Stimulated activated CD4-positive, alpha-beta T cell treated with anti-CD3 and anti-CD28 coated beads, Interleukin-12 subunit alpha, Interleukin-12 subunit beta, amount 100 ng/mL, for 4 hours (primary cell): ENCODE measurements around the gene ITPRIP.

Experiments used
- DNase-seq: peaks from one replicate; pipeline ENCODE4 v3.0.0-alpha.2; 2020

ITPRIP gene

DNA sequence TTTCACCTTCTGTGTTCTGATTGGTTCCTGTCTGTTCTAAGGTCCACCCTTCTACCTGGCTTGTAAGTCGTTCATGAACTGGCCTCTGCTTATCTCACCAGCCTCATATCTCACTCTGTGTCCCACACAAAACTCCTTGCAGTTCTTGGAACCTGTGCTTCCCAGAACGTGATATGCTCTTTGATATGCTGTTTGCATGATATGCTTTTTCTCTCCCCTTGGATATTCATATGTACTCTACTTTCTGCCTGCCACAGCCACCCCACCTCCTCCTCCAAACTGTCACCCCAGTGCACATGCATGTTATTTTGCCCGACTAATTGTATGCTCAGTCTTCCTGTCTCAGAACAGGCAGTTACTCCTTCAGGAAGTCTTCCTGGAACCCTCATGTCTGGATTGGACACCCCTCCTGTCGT, 1.9 kb upstream of the ITPRIP start:
- DNase-seq = no peak

DNA sequence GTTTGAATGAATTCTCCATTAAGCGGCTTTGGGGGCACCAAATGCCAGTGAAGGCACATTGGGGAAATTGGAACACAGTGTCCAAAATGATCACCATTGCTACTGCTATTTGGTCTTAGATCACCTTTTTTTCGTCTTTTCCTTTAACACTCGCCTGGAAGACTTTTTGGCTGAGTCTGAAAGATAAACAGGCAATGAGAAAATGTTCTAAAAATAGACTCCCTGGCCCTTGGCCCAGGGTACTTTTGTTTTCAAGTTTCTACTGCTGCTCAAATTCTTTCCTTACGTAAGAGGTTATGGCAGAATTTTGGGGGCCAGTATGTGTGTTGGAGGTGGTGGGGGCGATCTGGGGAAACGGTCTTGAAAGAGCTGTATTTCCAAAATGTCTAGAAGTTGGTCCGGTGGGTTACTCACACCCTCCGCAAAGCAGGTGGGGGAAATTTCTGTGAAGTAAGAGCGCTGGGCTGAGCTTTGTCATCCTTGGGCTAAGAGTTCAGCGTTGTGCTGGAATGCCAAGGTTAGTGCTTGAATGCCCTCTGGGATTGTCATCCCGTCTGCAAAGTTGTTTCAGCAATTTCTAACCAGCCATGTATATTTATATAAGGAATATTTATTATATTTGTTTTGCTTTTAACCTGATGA, 1.3 kb upstream of the ITPRIP start:
- DNase-seq = no peak

DNA sequence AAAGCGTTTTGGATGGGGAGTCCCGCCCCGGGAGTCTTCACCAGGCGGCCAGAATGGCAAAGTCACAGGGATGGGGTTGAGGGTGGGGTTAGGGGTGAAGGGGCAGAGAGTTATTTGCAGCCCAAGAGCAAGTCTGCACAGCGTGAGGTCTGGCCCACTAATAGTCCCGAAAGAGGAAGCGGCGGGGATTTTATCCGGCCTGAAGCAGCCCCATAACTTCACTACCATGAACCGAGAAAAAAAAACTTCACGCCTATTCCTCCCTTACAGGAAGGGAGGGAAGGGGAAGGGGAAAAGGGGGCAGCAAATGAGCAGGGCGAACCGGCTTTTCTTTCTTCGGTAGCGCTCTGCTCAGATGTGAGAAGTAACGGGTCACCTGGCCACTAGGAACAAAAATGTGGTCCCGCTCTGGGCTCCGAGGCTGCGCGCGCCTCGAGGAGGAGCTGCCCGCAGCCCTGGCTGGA, 712 bp downstream of the ITPRIP start:
- DNase-seq = no peak

DNA sequence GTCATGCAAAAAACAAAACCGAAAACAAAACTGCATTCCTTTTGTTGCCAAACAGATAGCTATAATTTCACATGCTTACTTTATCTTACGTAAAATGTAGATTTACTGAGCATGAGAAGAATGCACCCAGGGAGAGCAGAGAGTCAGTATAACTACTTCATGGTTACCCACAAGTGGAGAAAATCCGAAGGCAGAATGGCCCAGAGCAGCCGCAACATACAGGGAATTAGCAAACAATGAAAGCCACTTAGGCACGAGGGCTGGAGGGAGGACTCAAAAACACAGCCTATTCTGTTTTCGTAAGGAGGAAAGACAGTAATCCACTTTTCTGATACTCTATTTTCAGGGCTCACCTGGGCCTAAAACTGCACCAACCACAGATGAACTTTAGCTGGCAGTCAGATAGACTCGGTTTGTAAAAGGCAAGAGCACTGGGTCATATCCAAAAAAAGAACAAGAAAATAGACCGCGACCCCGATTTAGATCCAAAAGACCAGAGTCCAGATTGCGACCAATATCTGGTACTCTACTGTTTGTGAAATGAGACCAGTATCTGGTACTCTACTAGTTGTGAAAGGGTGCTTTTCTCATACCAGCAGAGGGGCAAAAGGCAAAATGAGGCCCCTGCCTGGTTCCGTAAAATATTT, 1.3 kb downstream of the ITPRIP start:
- no peak for DNase-seq

DNA sequence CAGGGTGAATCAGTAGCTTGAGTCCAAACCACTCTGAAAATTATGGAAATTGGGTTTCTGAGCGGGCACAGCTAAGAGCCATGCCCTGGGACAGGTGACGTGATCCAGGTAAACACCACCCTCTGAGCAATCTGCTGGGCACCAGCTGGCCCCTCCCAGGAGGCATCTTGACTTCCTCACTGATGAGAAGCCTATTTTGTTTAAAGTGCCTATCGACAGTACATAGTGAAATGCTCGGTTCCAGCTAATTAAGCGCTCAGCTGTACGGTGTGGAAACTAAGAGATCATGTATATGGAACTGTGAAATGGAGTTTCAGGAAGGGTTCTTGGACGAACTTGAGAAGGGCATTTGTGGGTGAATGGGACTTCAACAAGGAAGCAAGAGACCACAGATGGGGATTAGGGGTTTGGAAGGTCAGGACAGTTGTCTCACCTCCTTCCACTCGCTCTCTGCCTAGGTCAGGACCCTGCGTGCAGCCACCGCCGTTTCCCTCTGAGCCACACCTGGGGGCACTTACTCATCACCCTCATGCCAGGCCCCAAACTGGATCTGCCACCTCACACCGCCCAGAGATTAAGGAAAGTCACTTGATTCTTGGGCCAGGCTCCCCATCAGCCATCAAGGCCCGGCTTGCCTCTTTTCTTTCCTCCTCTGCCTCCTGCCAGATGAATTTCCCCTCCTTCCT, 3.2 kb downstream of the ITPRIP start:
- no peak for DNase-seq

DNA sequence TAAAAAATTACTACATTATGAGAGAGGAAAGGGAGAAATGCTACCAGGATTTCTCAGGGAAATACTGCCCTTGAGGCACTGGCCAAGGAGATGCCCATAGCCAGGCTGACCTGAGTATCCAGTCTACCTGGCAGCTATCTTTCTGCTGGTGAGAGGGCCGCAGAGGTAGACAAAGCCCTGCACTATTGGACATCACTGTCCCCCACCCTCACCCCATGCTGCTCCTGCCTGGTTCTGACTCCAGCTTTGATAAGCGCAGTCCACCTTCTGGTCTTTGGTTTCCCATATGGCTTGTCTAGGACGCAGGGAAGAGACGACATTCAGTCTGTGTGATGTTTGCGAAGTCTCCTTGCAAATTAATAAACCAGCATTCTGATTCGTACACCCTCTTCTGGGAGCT, 3.7 kb downstream of the ITPRIP start:
- DNase-seq = no peak

DNA sequence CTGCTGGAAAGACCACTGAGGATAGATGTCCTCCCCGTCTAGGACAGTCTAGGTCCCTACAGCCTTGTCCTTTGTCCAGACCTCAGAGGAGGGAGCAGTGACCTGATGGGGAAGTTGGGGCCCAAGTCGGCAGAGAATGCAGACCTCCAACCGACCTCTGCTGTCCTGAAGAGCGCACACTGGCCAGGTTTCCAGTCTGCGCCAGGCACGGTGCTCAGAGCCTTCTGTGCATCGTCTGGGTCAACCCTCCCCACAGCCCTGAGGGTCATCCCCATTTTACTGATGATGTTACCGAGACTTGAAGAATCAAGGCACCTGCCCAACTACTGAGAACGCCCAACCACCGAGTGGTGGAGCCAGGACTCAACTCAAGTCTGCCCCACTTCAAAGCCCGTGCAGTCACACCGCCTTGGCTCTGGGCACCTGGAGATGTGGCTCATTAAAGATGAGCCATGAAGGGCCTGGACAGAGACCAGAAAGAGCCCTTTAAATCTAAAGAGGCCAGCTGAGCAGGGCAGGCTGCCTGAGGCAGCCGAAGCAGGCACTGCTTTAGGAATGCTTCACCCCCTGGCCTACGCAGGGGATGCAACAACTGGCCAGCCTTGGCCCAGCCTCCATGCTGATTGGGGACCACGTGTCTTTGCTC, 4.4 kb downstream of the ITPRIP start:
- no peak for DNase-seq

DNA sequence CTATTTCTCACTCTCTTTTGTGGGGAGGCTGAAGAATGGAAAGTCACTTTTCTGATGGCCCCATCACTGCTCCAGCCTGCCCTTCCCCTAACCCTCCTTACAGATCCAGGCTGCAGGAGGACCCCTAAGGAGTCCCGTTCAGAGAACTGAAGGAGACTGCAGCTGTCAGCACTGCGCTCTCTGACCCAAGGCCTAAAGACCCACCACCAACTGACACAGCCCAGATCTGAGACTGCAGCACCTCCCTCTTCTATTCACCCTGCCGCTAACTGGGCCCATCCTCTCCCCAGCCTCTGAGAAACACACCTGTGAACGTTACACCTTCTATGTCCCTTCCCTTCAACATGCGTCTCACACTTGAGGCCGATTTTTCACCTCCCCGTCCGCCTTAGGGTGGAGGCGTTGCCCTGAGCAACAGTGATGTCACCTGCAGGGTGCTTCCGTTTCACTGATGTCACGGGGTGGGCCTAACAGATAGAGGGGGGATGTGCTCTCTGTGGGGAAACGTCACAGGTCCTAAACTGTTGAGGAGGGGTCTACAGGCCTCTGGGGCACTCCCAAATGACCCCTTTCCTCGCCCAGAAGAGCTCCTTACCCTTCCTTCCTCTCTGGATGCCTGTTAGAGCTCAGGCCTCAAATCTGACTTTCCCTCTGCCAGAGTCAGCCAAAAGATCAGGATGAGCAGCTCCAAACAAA, 5.1 kb downstream of the ITPRIP start:
- peak; percentile 40 for DNase-seq

DNA sequence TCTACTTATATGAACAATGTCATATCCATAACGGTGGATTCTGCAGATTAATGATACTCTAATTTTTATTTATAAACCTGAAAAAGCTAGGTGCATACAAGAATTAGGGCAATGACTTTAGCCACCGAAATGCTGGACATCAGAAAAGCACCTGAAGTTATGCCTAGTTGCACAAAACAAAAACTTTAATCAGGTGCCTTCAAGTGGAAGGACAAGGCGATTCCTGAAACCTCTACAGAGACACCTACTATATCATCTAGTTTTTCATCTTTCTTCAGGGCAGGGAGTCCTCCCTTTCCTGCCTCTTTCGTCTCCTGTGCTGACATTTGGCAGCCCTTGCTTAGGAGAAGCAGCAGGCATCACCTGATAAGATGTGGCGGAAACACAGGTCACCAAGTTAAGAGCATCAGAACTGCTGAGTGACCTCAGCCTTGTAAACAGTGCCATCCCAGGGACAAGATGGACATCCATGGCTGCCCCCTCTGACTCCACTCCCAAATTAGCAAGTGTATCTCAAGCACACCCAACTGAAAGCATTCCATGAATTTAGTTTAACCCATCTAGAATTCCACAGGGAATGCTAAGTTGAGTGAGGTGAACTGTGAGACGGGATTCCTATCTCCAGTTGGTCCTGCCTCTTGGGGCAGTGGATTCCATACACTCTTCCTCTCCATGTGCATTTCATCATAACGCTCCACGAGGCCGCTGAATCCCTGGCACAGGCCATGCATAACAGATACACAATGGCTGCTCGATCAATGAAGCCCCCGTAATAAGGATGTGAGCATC, 5.8 kb downstream of the ITPRIP start:
- no peak for DNase-seq

DNA sequence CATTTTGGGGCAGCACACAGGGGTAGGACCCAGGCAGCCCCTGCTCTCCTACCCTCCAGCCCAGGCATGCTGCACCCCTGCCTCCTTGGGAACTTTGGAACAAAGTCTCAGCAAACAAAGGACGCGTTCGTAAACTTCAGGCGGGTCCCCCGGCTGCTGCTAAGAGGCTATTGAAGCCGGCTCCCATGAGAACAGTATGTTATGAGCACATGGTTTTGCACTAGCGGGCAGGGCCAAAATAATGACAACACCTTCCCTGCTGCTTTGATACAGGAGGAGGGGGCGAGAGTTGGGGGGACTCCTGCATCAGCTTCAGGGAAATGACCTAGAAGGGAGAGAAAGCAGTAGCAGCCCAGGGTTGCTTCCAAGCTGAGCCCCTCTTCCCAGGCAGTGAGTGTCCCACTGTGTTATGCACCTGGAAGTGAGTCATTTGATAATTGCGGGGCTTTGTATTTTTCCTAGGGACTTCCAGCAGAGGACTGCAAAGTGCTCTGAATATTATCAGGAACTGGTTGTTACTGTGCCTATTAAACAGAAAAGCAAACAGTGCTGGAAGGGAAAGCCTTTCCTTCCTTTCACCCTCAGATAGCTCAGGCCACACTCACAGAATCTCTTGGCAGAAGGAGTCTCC, 6.9 kb downstream of the ITPRIP start:
- DNase-seq = no peak

DNA sequence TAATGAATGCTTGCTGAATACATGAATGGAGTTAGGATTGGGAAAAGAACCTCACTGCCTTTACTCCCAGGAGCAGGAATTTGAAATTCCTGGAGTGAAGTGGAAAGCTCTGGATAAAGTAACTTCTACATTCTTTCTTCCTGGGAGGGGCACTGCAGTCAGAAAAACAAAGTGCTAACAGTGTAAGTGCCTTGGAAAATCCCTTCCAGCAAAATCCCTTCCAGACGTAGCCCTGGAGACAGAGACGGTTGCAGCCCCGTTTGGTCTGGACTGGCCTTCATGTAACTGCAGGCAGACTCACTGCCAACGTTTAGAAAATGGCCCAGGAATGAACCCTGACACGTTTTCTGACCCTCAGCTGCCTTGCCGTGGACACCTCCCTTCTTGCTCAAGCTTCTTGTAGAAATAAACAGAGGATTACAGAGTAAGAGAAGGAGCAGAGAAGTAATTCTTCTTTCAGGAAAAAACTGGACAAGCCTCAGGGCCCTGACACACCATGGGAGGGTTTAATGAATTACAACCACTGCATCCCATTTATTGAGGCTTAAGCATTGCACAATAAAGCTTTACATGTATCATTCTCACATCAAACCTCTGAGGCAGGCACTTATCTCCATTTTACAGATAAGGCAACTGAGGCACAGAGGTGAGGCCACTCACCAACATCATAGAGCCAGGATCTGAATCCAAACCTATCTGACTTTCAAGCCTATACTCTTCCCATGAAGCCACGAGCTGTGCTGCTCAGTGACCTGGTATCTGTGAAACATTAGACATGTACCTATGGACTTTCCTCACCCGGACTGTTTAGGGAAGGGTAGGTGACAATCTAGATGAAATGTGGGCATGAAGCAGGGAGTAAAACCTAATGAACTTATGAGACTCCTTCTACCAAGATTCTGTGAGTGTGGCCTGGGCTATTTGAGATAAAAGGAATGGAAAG, 7.8 kb downstream of the ITPRIP start:
- DNase-seq = no peak

DNA sequence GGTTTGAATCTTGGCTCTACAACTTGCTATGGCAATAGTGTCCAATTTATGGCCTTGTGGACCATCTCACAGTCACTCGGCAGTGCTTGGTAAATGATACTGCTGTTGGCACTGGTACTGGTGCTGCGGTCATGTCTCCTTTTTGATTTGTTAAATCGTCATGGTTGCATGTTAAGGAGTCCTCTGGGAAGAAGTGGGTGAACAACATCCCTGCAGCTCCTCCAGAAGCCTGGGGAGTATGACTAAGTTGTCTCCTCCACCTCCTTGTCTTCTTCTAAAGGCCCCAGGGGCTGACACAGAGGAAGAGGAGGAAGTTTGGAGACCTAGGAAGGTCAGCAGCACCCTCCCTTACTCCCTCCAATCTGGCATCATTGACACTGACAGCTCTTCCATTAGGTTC, 8.5 kb downstream of the ITPRIP start:
- DNase-seq = no peak

DNA sequence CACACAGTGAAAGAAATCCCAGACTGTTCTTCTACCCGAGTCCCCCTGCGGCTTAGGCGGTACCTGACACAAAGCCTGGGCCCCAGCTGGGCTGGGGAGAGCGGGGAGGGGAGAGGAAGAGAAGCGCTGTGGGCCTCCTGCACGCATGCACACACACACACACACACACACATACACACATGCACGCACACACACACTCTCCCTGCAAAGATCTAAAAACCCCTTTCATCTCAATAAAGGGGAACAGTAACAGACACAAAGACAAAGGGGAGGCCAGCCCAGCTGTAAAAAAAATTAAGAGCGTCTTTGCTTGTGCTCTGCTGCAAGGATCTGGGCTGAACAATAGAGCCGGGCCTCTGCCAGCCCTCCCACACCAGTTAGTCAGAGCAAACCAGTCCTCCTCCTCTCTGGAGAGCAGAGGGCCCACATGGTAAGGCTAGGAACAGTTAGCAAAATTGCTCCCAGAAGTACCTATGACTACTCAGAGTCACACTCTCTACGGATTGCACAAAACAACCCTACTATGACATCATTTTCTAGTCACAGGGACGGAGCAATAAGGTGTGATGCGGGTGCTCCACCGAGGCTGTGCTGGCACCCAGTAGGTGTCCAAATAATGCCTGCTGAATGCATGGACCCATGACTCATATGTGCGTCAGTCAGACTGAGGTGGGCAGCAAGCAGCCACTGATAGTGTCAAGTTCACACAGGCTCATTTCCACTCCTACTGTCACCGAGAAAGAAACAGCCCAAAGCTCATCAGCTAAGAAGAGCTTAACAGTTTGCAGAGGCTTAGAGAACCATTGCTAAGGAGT, 9.2 kb downstream of the ITPRIP start:
- DNase-seq = peak; percentile 61

DNA sequence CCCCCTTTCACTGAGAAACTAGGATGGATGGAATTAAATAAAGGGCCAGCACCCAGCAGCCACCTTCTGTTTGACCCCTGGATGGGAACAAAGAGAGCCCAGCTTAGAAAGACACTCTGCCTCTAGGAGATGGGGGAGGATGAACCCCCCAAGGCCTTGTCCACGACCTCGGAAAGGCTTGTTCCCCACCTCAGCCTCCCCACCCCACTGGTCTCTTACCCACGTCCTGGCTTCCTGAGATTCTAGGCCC, 9.7 kb downstream of the ITPRIP start:
- DNase-seq = no peak

DNA sequence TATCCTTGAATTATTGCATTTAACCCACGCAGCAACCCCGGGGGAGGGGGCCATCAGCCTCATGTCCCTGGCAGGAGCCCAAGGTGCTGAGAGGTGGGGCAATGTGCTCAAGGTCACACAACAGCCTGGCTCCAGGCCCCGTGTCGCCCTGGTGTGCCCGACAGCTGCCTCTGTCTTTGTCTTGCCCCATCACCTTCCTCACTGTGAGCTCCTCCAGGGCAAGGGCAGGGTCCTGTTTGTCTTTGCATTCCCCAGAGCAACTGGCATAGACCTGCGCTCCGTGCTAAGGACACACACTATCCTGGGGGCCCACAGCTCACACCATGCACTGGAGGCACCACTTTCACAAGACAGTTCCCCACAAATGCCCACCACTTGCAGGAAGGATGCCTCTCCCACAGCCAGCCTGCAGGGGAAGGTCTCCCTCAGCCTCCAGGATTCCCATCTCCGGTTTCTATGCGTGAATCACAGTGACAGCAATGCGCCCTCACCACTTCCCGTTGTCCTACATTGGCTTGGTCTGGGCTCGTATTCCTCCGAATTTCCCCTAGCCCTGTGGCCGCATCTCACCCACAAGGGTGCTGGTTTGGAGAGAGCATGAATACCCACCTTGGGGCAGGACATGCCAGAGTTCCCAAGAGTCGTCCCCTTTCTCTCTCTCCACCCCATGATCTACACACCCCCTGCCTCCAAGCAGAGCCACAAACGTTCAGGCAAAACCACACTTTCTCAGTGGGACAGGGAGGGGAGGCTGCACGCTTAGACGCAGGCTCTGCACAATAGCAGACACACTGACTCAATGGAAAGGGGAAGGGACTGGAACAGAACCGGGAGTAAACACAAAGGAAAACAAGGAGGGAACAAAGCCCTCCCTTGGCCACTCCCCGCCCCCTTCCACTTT, 10.3 kb downstream of the ITPRIP start:
- DNase-seq = no peak

DNA sequence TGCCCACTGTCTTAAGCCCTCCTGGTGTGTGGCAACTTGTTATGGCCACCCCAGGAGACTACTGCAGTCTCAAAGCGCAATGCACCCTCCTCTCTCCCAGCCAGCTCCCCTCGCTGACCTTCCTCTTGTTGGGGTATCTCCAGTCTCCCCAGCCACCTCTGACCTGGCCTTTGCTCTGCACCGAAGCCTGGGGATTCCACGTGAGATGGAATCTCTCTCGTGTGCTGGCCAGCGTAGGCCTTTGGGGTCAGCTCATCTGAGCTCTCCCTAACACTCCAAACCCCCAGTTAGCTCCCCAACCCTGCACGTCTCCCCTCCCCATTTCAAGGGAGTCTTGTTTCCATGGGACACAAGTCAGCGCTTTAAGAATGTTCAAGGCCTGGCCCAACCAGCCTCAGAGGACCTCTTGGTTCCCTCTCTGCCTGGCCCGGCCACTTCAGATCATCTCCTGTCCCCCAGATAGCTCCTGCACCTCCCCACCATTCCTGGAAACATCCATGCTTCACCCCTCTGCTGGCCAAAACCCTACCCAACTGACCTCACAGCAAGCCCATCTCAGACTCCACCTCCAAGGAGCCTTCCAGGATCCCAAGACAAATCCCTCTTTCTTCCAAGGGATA, 11.2 kb downstream of the ITPRIP start:
- DNase-seq = no peak

DNA sequence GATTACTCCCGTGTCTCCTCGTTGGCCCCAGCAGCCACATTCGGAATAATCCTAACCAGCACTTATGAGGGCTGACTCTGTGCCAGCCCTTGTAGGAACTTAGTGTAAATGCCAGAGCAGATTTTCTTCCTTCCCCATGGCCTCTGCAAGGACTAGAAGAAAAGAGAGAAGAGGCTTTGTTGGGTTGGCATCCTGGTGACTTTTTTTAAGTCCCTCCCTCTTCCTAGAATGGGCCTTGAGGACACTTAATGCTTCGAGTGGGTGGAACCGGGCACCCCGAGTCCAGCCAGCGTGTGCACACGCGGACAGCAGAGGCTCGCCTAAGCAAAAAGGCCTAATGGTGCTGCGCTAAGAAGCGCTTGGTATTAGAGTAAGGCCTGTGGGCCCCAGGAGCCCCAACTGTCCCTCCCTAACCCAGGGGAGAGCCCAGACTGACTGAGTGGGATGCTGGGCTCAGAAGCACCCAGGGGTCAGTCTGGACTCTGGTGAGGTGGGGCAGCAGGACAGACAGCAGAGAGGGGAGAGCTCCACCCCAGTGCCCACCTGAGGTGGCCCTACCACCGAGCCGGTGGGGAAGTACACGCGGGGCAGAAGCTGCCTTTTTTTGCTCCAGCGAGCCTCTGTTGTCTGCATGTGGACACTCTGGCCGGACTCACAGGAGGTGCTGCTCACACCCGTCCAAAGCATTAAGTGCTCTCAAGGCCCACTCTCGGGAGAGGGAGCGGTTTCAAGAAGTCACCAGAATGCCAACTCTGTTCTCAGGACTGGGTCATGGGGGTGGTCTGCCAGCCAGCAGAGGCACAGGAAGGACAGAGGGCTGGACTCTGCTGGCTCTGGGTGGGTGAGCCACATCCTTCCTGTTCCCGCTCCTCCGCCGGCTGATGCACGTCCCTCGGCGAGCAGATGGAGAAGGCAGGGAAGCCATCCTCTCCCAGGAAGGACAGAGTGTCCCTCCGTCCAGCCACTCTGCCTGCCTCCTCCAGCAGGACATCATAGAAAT, 12.5 kb downstream of the ITPRIP start:
- no peak for DNase-seq
